B cell (primary cell): ENCODE measurements around the gene KIF18A. TPM values are rescaled to one million over a fixed set of nuclear protein-coding genes. Genes with fewer than 3 reads are reported as not detected.

ENCODE experiments used
- ATAC-seq: fragments of 200-7000 bp; cut with Tn5 transposase; one replicate; pipeline ENCODE4 v1.10.0; 2021; ENCODE audit warnings: low read depth, mild to moderate bottlenecking, moderate number of reproducible peaks, moderate library complexity
- CTCF ChIA-PET: fragments of 350-600 bp; sonication (Branson Sonifier 250); formaldehyde crosslinking; loops from one replicate; lab custom pipeline; 2021; ENCODE audit warnings: antibody characterized with exemption, inconsistent platforms; lab: Charles Lee
- POLR2A ChIA-PET: fragments of 350-600 bp; sonication (Branson Sonifier 250); formaldehyde crosslinking; loops from one replicate; lab custom pipeline; 2021; ENCODE audit warnings: antibody characterized with exemption; lab: Charles Lee
- DNase-seq: peaks from one replicate; pipeline ENCODE4 v3.0.0; 2013
- H2AFZ ChIP-seq: 2 replicates; pipeline ENCODE4 v1.6.1; 2012; ENCODE audit warnings: mild to moderate bottlenecking, low read depth, low read length; ENCODE audit not compliant: insufficient read depth, poor library complexity, severe bottlenecking
- H3K27ac ChIP-seq, 2 donors: 1 replicate in 1 of 2; 2 replicates in 1 of 2; pipeline ENCODE4 v1.5.1; 2012 to 2013; ENCODE audit warnings: low read length in 2 of 2, mild to moderate bottlenecking in 2 of 2, moderate library complexity in 1 of 2
- H3K27me3 ChIP-seq, 4 experiments: fragments of 200-600 bp in 1 of 4; sonication (generic) in 1 of 4; replicated peaks in 1 of 4; 1 replicate in 2 of 4; 2 replicates in 2 of 4; pipeline versions ENCODE4 v1.6.1 to v1.7.0; 2013 to 2016; ENCODE audit warnings: low read length in 3 of 4, mild to moderate bottlenecking in 2 of 4, mixed read lengths in 1 of 4, moderate library complexity in 1 of 4; ENCODE audit not compliant: insufficient read depth in 4 of 4, control insufficient read depth in 3 of 4; ENCODE audit errors: control extremely low read depth in 1 of 4
- H3K36me3 ChIP-seq, 2 experiments: replicated peaks in 1 of 2; 1 replicate in 1 of 2; 2 replicates in 1 of 2; pipeline versions ENCODE4 v1.6.1 to v1.7.1; 2013; ENCODE audit warnings: low read length in 1 of 2; ENCODE audit not compliant: insufficient read depth in 2 of 2, control insufficient read depth in 1 of 2; ENCODE audit errors: control extremely low read depth in 1 of 2, extremely low read depth in 1 of 2
- H3K4me1 ChIP-seq, 2 donors: fragments of 200-600 bp in 1 of 2; sonication (generic) in 1 of 2; 1 replicate in 1 of 2; 2 replicates in 1 of 2; pipeline versions ENCODE4 v1.5.1 to v1.6.1; 2013 to 2017; ENCODE audit warnings: low read length in 2 of 2; ENCODE audit not compliant: control insufficient read depth in 2 of 2, insufficient read depth in 2 of 2
- H3K4me2 ChIP-seq: replicated peaks from 2 replicates; pipeline ENCODE3; 2012; ENCODE audit warnings: mild to moderate bottlenecking, low read depth, low read length; ENCODE audit not compliant: poor library complexity, severe bottlenecking
- H3K4me3 ChIP-seq, 5 experiments: fragments of 200-600 bp in 1 of 5; sonication (generic) in 1 of 5; 1 replicate in 3 of 5; 2 replicates in 2 of 5; pipeline versions ENCODE4 v1.5.1 to v1.7.0; 2011 to 2016; ENCODE audit warnings: low read length in 4 of 5, mild to moderate bottlenecking in 4 of 5, low read depth in 2 of 5, control low read depth in 1 of 5, moderate library complexity in 1 of 5; ENCODE audit not compliant: insufficient read depth in 1 of 5; ENCODE audit errors: control extremely low read depth in 1 of 5, extremely low read depth in 1 of 5
- H3K79me2 ChIP-seq: fragments of 200-600 bp; sonication (generic); one replicate; pipeline ENCODE4 v1.6.0; 2016; ENCODE audit warnings: low read length; ENCODE audit not compliant: control insufficient read depth, insufficient read depth
- H3K9ac ChIP-seq: fragments of 200-600 bp; sonication (generic); 2 replicates; pipeline ENCODE4 v1.6.1; 2017; ENCODE audit warnings: mild to moderate bottlenecking, low read length, moderate library complexity
- H3K9me3 ChIP-seq, 3 donors: one replicate each; pipeline versions ENCODE4 v1.6.1 to v1.7.1; 2013; ENCODE audit warnings: low read length in 2 of 3; ENCODE audit not compliant: control insufficient read depth in 2 of 3, insufficient read depth in 1 of 3; ENCODE audit errors: control extremely low read depth in 1 of 3
- H4K20me1 ChIP-seq: 2 replicates; pipeline ENCODE4 v1.6.0; 2012; ENCODE audit warnings: mild to moderate bottlenecking, low read length; ENCODE audit not compliant: insufficient read depth, control insufficient read depth, poor library complexity, severe bottlenecking
- H3K27ac Mint-ChIP-seq: one replicate; pipeline ENCODE4 v1.8.0; 2021; ENCODE audit warnings: mixed read lengths
- H3K27me3 Mint-ChIP-seq: one replicate; pipeline ENCODE4 v1.8.0; 2021; ENCODE audit warnings: mixed read lengths
- H3K4me1 Mint-ChIP-seq: one replicate; pipeline ENCODE4 v1.8.0; 2021; ENCODE audit warnings: mixed read lengths
- H3K4me3 Mint-ChIP-seq: one replicate; pipeline ENCODE4 v1.8.0; 2021; ENCODE audit warnings: mixed read lengths
- H3K9me3 Mint-ChIP-seq: one replicate; pipeline ENCODE4 v1.8.0; 2022; ENCODE audit warnings: mixed read lengths; ENCODE audit not compliant: insufficient read depth
- CTCF ChIP-seq: fragments of 200-600 bp; IDR thresholded peaks from one replicate; pipeline ENCODE4 v1.8.0; 2022; ENCODE audit warnings: antibody characterized with exemption, mild to moderate bottlenecking
- EZH2 ChIP-seq: IDR thresholded peaks from 2 replicates; pipeline ENCODE4 v1.6.1; 2012; ENCODE audit warnings: borderline replicate concordance, low read depth, mild to moderate bottlenecking, moderate library complexity, low read length; ENCODE audit not compliant: insufficient read depth, poor library complexity, severe bottlenecking
- intact Hi-C: fragments of 100-400 bp; cut with micrococcal nuclease; formaldehyde crosslinking; loops from one replicate; pipeline ENCODE4 v1.10.0; 2022
- polyA plus RNA-seq: library from polyadenylated mRNA; depleted of rRNA; stranded (reverse); fragments of >200 nt; gene quantifications from 2 replicates; pipeline ENCODE4 v1.2.3, GENCODE V29; 2012
- total RNA-seq, 2 donors: library from RNA; stranded (reverse); fragments of 120-200 nt in 1 of 2; gene quantifications; 1 replicate in 1 of 2; 2 replicates in 1 of 2; pipeline versions ENCODE4 v1.2.3 to v1.2.4, GENCODE V29; 2013 to 2022

Gene KIF18A
- total and polyA plus RNA-seq, 2 donors (not counting 1 experiment from before 2014, with no cell fraction given), result 0.84 to 4.1 TPM

GRCh38 chr11:28003615-28004014, 104.3 kb downstream of the KIF18A start:
- H3K4me3 ChIP-seq, result no peak overlapping the region
- no peak overlapping the region for H3K27ac ChIP-seq
- intact Hi-C loops, result no loop called here
- ATAC-seq, result no peak
- POLR2A ChIA-PET, result no interaction called here
- no peak overlapping the region for H3K4me2 ChIP-seq
- DNase-seq, result no peak
- H3K4me1 Mint-ChIP-seq, result no peaks in the 10 kb centered on the region
- H3K9me3 Mint-ChIP-seq, result peaks cover 16% of the 10 kb centered on the region
- H3K9ac ChIP-seq, result no peak overlapping the region
- H3K27ac Mint-ChIP-seq, result no peak overlapping the region
- no peaks in the 10 kb centered on the region for H4K20me1 ChIP-seq
- TF ChIP-seq CTCF, result no peak
- TF ChIP-seq EZH2, result no peak
- no peaks in the 10 kb centered on the region for H3K27me3 Mint-ChIP-seq
- no peaks in the 10 kb centered on the region for H3K36me3 ChIP-seq
- H3K79me2 ChIP-seq, result no peaks in the 10 kb centered on the region
- H3K9me3 ChIP-seq, result peaks cover 4 to 23% (median 10%) of the 10 kb centered on the region in 3 donors
- H2AFZ ChIP-seq, result no peak overlapping the region
- no peak overlapping the region for H3K4me3 Mint-ChIP-seq
- H3K27me3 ChIP-seq, result no peaks in the 10 kb centered on the region
- H3K4me1 ChIP-seq, result no peaks in the 10 kb centered on the region
- CTCF ChIA-PET, result no interaction called here

- no peak for TF ChIP-seq CTCF
- no peak for TF ChIP-seq EZH2
- DNase-seq (no peak), ATAC-seq (no peak)
- no peaks in the 10 kb centered on the region for H3K79me2 ChIP-seq
- H3K4me3 ChIP-seq, result no peak overlapping the region
- H3K9ac ChIP-seq, result no peak overlapping the region
- H3K9me3 ChIP-seq, result peaks cover 4 to 23% (median 10%) of the 10 kb centered on the region in 3 donors
- H2AFZ ChIP-seq, result no peak overlapping the region
- no peak overlapping the region for H3K4me2 ChIP-seq
- Mint-ChIP-seq H3K4me3 (no peak overlapping the region), H3K9me3 (peaks cover 16% of the 10 kb centered on the region), H3K27me3 (no peaks in the 10 kb centered on the region), H3K27ac (no peak overlapping the region), H3K4me1 (no peaks in the 10 kb centered on the region)
- H3K36me3 ChIP-seq, result no peaks in the 10 kb centered on the region
- H3K4me1 ChIP-seq, result no peaks in the 10 kb centered on the region
- no peaks in the 10 kb centered on the region for H3K27me3 ChIP-seq
- H4K20me1 ChIP-seq, result no peaks in the 10 kb centered on the region
- H3K27ac ChIP-seq, result no peak overlapping the region
- POLR2A ChIA-PET, result no interaction called here
- CTCF ChIA-PET, result no interaction called here
- intact Hi-C loops, result no loop called here
Observed at GRCh38 chr11:27998552-27998951, 109.4 kb downstream of the KIF18A start.
